Muscle of leg (tissue), 11 donors: Measurements from ENCODE around the gene TMIGD1. TPM values are rescaled to one million over a fixed set of nuclear protein-coding genes. Genes with fewer than 3 reads are reported as not detected.
"Not testable (repeated sequence)": the region's sequence is repeated elsewhere in the genome, so short reads cannot be mapped to it uniquely, and the experiment has no call there.

Experiments used
- DNase-seq: peaks from one replicate; pipeline ENCODE4 v3.0.0; 2013
- H3K27ac ChIP-seq: one replicate; pipeline ENCODE4 v1.5.1; 2013; ENCODE audit warnings: mild to moderate bottlenecking, low read length, control low read depth
- H3K27me3 ChIP-seq: one replicate; pipeline ENCODE4 v1.6.1; 2013; ENCODE audit warnings: low read length; ENCODE audit not compliant: control insufficient read depth, insufficient read depth
- H3K36me3 ChIP-seq: one replicate; pipeline ENCODE4 v1.6.1; 2013; ENCODE audit warnings: low read length; ENCODE audit not compliant: control insufficient read depth, insufficient read depth
- H3K4me1 ChIP-seq: one replicate; pipeline ENCODE4 v1.6.1; 2013; ENCODE audit warnings: low read length; ENCODE audit not compliant: control insufficient read depth, insufficient read depth
- H3K4me3 ChIP-seq: one replicate; pipeline ENCODE4 v1.5.1; 2013; ENCODE audit warnings: low read length, control low read depth
- H3K9me3 ChIP-seq: replicated peaks from 2 replicates; pipeline ENCODE4 v1.6.1; 2013; ENCODE audit warnings: low read depth, low read length; ENCODE audit not compliant: control insufficient read depth
- WGBS: methylation state at CpG from one replicate; pipeline ENCODE4 v1.1.5; 2013; ENCODE audit warnings: missing lambda C conversion rate; ENCODE audit not compliant: insufficient coverage; 5-methylcytosine and 5-hydroxymethylcytosine counted together
- polyA plus RNA-seq, 8 donors: library from polyadenylated mRNA; unstranded; fragments of 120-200 nt; gene quantifications; one replicate each; pipeline versions ENCODE4 v1.2.1 to v1.2.3, GENCODE V29; 2013; ENCODE audit warnings: inconsistent platforms in 1 of 8, low replicate concordance in 1 of 8; ENCODE audit not compliant: insufficient read length in 8 of 8, insufficient read depth in 1 of 8
- total RNA-seq: library from RNA; stranded (reverse); fragments of 120-200 nt; gene quantifications from one replicate; pipeline ENCODE4 v1.2.4, GENCODE V29; 2013

Gene TMIGD1
- total and polyA plus RNA-seq, 9 donors, result 0.41 to 0.56 TPM; not detected in 7

DNA sequence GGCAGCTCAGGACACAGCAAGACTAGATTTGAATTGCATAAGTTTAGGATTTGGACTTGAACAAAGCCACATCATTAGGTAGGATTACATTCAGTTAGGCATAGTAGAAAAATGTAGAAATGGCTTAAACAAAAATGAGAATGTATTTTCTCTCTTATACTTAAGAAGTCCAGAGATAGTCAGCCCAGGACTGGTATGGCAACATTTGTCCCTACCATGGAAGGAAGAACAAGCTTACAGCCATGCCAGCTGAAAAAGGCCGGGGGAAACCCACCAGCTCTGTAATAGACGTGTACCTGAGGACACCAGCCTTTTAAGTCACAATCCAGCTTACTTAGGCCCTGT is 11.2 kb upstream of the TMIGD1 start:
- Histone ChIP-seq H3K27ac (no peak overlapping the region), H3K4me3 (no peak overlapping the region), H3K4me1 (peaks cover 3% of the 10 kb centered on the region), H3K36me3 (no peaks in the 10 kb centered on the region), H3K27me3 (no peaks in the 10 kb centered on the region), H3K9me3 (no peaks in the 10 kb centered on the region)
- DNase-seq, result no peak
- WGBS, result 80% methylated on average over 1 of the region's 2 CpGs

DNA sequence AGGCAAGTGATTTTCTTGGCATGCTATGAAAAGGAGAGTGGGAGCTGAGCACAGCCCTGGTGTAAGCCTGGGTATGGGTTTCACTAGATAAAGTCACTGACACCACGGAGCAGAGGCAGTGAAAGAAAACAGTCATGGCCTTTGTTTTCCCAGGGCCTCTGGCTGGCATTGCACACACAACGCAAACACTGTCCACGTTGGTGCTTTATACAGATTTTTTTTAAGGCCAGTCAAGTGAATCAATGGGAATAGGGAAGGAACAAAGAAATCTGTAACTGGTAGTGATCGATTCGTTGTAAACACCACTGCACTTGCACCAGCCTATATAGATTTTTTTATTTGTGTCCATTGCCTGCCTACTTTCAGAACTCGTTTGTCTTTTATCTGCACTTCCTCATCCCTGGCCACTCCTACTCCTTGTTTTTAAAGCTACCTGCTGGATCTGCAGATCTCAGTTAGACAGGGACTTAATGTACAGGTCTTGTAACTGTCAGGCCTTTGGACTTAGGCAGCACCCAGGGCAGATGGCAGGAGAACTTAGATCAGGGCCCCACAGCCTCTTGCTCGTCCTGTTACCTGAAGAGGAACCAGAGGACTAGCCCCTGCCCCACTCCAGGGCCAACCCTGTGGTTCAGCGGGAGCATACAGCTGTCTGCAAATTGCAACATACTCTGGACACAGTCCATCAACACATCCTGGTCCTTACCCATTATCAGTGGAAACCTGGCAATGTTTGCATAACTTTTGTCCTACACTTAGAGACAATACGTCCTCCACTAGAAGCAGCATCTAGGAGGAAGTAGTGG is 10.6 kb upstream of the TMIGD1 start:
- WGBS, result 45% methylated on average over 6 of the region's 9 CpGs
- DNase-seq, result no peak
- Histone ChIP-seq H3K27ac (no peak overlapping the region), H3K27me3 (no peaks in the 10 kb centered on the region), H3K36me3 (no peaks in the 10 kb centered on the region), H3K4me1 (peaks cover 3% of the 10 kb centered on the region), H3K4me3 (no peak overlapping the region), H3K9me3 (no peaks in the 10 kb centered on the region)

DNA sequence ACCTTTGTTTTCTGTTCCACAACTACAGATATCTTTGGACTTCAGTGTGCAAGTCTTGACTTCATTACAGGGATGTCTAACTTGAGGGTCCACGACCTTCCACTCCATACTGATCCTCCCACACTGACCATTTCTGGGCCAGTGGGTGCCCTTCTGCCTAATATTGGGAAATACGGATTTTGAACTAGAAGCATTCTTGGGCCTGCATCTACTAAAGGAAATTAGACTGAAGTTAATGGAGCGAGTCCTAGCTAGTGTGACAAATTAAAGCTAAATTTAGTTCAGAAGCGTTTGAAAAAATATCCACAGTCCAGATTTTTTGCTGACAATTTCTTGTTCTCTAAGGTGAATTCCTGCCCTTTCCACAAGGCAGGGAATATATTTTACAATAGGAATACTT is 9.9 kb upstream of the TMIGD1 start:
- no peaks in the 10 kb centered on the region for H3K27me3 ChIP-seq
- WGBS, result 100% methylated on average over 1 of the region's 4 CpGs
- peaks cover 3% of the 10 kb centered on the region for H3K4me1 ChIP-seq
- H3K27ac ChIP-seq, result no peak overlapping the region
- no peaks in the 10 kb centered on the region for H3K9me3 ChIP-seq
- no peak overlapping the region for H3K4me3 ChIP-seq
- no peaks in the 10 kb centered on the region for H3K36me3 ChIP-seq
- no peak for DNase-seq

DNA sequence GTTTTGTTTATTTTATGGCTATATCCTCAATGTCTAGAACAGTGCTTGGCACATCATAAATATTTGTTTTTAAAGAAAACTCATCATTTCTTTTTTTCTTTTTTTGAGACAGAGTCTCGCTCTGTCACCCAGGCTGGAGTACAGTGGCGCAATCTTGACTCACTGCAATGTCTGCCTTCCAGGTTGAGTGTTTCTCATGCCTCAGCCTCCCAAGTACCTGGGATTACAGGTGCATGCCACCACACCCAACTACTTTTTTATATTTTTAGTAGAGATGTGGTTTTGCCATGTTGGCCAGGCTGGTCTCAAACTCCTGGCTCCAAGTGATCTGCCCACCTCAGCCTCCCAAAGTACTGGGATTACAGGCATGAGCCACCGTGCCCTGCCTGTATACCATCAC is 9.4 kb upstream of the TMIGD1 start:
- H3K4me1 ChIP-seq, DNase-seq, H3K27me3 ChIP-seq, H3K9me3 ChIP-seq, H3K36me3 ChIP-seq, H3K27ac ChIP-seq, H3K4me3 ChIP-seq: not testable (repeated sequence)
- WGBS, result 88% methylated on average over 3 of the region's 3 CpGs

DNA sequence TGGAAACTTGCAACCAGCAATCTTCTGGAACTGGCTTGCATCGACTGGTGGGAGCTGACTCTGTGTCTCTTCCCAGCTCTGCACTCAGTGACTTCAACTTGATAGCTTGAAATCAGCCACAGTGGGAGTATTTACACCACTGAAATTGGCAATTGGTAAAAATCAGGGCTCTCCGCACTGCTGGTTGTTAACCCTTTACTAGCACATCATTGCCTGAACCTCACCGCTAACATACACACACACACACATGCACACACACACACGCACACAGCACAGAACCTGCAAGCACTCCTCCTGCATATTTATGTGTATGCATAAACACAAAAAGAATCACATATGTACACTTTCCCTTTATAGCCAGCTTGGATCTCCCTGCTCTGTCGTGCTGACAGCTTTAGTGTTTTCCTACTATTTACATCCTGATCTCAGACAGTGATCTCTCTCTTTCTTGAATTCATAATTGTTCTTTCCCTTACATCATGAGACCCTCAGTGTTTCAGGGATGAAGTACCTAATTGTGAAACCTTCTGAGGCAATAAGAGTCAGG is 7.9 kb upstream of the TMIGD1 start:
- DNase-seq, result no peak
- WGBS, result 63% methylated on average over 4 of the region's 5 CpGs
- H3K36me3 ChIP-seq, result no peaks in the 10 kb centered on the region
- no peaks in the 10 kb centered on the region for H3K27me3 ChIP-seq
- H3K4me3 ChIP-seq, result no peak overlapping the region
- H3K9me3 ChIP-seq, result no peaks in the 10 kb centered on the region
- H3K4me1 ChIP-seq, result peaks cover 3% of the 10 kb centered on the region
- no peak overlapping the region for H3K27ac ChIP-seq

DNA sequence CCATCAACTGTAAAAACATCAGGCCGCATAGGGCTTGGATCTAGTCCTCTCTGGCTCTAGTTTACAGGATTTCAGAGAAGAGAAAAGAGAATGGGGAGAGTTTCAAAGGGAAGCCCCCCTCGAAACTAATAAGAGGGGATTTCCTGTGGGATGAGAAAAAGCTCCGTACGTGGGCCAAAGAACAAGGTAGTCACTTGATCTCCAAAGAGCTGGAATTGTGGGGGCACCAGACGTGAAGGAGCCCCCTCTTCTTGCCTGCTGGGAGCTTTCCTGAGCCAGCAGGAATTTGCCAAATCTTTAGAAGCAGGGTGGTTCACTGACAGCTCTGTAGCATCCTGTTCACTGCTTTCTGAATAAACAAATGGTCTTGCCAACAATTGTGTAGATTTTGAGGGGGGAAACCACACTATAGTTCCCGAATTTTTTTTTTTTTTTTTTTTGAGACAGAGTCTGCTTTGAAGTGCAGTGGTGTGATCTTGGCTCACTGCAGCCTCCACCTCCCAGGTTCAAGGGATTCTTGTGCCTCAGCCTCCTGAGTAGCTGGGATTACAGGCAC is 7.0 kb upstream of the TMIGD1 start:
- Histone ChIP-seq H3K27me3 (no peaks in the 10 kb centered on the region), H3K27ac (peak overlapping the region; percentile 52), H3K9me3 (no peaks in the 10 kb centered on the region), H3K4me3 (no peak overlapping the region), H3K36me3 (no peaks in the 10 kb centered on the region), H3K4me1 (peaks cover 3% of the 10 kb centered on the region)
- DNase-seq, result peak; percentile 23
- WGBS, result 25% methylated on average over 3 of the region's 6 CpGs

DNA sequence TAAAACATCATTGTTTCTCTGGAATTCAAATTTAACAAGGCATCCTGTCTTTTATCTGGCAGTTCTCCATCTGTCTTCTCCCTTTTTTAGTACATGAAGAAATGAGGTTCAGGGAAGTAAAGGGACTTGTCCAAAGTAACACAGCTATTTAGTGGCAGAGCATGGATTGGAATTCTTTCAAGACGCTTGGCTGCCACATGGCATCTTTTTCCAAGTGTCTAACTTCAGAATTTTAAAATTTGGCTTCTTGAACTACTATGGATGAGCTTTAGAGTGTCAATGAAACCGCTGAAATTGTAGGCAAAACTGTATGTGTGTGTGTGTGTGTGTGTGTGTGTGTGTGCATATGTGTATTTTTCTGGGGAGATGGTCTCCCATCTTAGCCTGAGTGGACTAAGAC is 5.2 kb upstream of the TMIGD1 start:
- Histone ChIP-seq H3K4me3 (no peak overlapping the region), H3K9me3 (no peaks in the 10 kb centered on the region), H3K36me3 (no peaks in the 10 kb centered on the region), H3K27me3 (no peaks in the 10 kb centered on the region), H3K27ac (no peak overlapping the region), H3K4me1 (peaks cover 3% of the 10 kb centered on the region)
- DNase-seq, result no peak
- WGBS, result no CpG with 5 or more reads among the region's 2 CpGs

DNA sequence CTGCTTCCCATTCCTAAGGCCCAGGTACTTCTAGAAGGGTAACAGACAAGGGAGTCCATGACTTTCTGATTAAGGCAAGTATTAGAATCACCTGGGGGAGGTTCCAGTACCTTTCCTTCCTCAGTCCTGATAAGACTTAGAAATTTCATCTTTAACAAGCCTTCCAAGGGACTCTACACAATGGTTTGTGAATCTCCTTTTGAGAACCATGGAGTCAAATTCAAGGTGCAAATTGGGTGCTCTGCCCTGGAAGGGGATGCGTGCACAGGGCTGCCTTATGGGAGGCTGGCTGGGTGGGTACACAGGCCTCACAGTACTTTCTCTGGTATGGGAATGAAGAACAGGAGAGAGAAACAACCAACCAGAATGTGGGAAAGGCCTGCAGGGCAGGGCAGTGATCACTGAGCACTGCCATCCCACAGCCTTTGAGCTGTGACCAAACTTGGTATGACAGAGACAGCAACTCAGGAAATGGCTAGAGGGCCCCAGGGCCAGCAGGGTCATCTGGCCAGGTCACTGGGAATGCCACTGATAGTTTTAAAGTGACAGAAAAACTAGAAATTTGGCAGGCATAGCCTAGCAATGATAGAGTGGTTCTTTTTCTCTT is 3.6 kb upstream of the TMIGD1 start:
- no peak for DNase-seq
- 80% methylated on average over 1 of the region's 1 CpG for WGBS
- H3K36me3 ChIP-seq, result no peaks in the 10 kb centered on the region
- peaks cover 3% of the 10 kb centered on the region for H3K4me1 ChIP-seq
- no peaks in the 10 kb centered on the region for H3K27me3 ChIP-seq
- no peak overlapping the region for H3K4me3 ChIP-seq
- H3K9me3 ChIP-seq, result no peaks in the 10 kb centered on the region
- H3K27ac ChIP-seq, result no peak overlapping the region

DNA sequence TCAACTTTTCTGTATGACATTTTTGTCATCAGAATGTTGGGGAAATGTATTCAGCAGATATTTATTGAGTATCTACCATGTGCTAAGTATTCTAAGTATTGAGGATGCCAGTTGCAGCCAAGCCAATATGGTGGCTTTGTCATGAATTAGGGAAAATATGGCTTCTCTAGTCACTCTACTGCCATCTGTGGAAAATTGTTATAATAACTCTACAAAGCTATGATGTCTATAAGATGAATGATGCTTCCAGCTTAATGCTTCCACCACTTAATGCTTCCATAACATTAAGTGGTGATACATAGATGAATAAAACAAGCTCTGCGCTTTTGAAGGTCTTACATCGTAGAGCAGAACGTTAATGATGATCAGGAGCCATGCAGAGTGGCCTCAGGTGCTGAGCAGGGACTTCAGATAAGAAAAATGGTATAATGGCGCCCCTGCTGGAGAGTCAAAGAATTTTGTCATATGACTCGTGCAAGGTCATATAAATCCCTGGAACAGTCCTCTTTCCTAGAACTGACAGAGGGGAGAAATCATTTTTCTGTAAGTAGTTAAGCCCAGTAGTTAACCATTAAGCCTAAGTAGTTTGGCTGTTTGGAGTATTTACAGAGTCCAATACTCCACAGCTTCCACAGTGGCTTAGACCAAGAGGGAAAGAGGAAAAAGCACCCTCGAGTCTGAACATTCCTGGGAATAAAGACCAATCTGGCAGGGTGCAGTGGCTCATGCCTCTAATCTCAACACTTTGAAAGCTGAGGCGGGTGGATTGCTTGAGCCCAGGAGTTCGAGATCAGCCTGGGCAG is 2.7 kb upstream of the TMIGD1 start:
- Histone ChIP-seq H3K27ac (no peak overlapping the region), H3K27me3 (no peaks in the 10 kb centered on the region), H3K4me3 (no peak overlapping the region), H3K9me3 (no peaks in the 10 kb centered on the region), H3K36me3 (no peaks in the 10 kb centered on the region), H3K4me1 (peaks cover 3% of the 10 kb centered on the region)
- 34% methylated on average over 3 of the region's 8 CpGs for WGBS
- no peak for DNase-seq

DNA sequence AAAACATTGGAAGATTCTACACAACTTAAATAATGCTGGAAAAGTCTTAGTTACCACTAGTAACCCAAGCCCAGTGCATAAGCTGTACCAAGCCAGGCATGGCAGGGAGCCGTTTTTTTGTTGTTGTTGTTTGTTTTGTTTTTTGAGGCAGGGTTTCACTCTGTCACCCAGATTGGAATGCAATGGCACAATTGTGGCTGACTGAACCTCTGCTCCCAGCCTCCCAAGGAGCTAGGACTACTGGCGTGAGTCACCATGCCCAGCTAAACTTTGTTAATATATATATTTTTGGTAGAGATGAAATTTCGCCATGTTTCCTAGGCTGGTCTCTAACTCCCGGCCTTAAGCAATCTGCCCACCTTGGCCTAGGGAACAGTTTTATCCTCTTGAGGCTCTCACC is 564 bp upstream of the TMIGD1 start:
- no peak for DNase-seq
- no peaks in the 10 kb centered on the region for H3K36me3 ChIP-seq
- no peak overlapping the region for H3K4me3 ChIP-seq
- no peaks in the 10 kb centered on the region for H3K27me3 ChIP-seq
- no peaks in the 10 kb centered on the region for H3K4me1 ChIP-seq
- no peaks in the 10 kb centered on the region for H3K9me3 ChIP-seq
- no peak overlapping the region for H3K27ac ChIP-seq
- WGBS, result no CpG with 5 or more reads among the region's 4 CpGs
